Prostate gland (tissue), 2 donors: ENCODE data around the gene TMEM119. TPM values are rescaled to one million over a fixed set of nuclear protein-coding genes. Genes with fewer than 3 reads are reported as not detected.
A peak's percentile ranks its signal among the peaks of the same experiment; 100 is the strongest.

Source experiments
- DNase-seq: peaks from one replicate; pipeline ENCODE4 v3.0.0-alpha.2; 2019; ENCODE audit warnings: low spot score
- H3K27ac ChIP-seq, 2 donors: fragments of 200-600 bp; sonication (generic); 2 replicates each; pipeline ENCODE4 v1.5.1; 2017 to 2019
- H3K27me3 ChIP-seq: fragments of 200-600 bp; sonication (generic); replicated peaks from 2 replicates; pipeline ENCODE4 v1.5.1; 2019; ENCODE audit not compliant: insufficient read depth
- H3K36me3 ChIP-seq, 2 donors: fragments of 200-600 bp; sonication (generic); 1 replicate in 1 of 2; 2 replicates in 1 of 2; pipeline versions ENCODE4 v1.5.1 to v1.8.1; 2017 to 2019
- H3K4me1 ChIP-seq: fragments of 200-600 bp; sonication (generic); replicated peaks from 2 replicates; pipeline ENCODE4 v1.5.1; 2019
- H3K4me3 ChIP-seq, 2 donors: fragments of 200-600 bp; sonication (generic); 2 replicates each; pipeline ENCODE4 v1.5.1; 2017 to 2019
- H3K9me3 ChIP-seq: fragments of 200-600 bp; sonication (generic); 2 replicates; pipeline ENCODE4 v1.5.1; 2017
- CTCF ChIP-seq, 4 experiments: fragments of 200-600 bp in 2 of 4; fragments of 450-650 bp in 2 of 4; sonication (generic) in 2 of 4; IDR thresholded peaks; 1 replicate in 3 of 4; 2 replicates in 1 of 4; pipeline ENCODE4 v1.5.1; 2016 to 2019; ENCODE audit warnings: antibody characterized with exemption in 4 of 4, mild to moderate bottlenecking in 2 of 4, moderate library complexity in 2 of 4
- POLR2A ChIP-seq: fragments of 450-650 bp; IDR thresholded peaks from one replicate; pipeline ENCODE4 v1.6.1; 2016; ENCODE audit warnings: antibody characterized with exemption, mild to moderate bottlenecking
- POLR2AphosphoS5 ChIP-seq: sonication (generic); formaldehyde crosslinking; IDR thresholded peaks from one replicate; pipeline ENCODE4 v1.6.1; 2017; ENCODE audit warnings: antibody characterized with exemption
- WGBS: methylation state at CpG from one replicate; pipeline ENCODE4 v1.1.5; 2018; 5-methylcytosine and 5-hydroxymethylcytosine counted together
- intact Hi-C: fragments of 100-400 bp; cut with DNase I; formaldehyde crosslinking; loops from one replicate; pipeline ENCODE4 v1.14.2; 2022
- total RNA-seq, 2 donors: library from RNA; depleted of rRNA; stranded (reverse); fragments of >200 nt; gene quantifications; one replicate each; pipeline ENCODE4 v1.1.0, GENCODE V29; 2016

Gene TMEM119
- total RNA-seq, 2 donors from 2014 or later, result 1.7 to 19.1 TPM

- DNase-seq, result no peak
- H3K4me1 ChIP-seq, result no peaks in the 10 kb centered on the region
- H3K9me3 ChIP-seq, result no peaks in the 10 kb centered on the region
- TF ChIP-seq POLR2A, result no peak
- TF ChIP-seq POLR2AphosphoS5, result no peak
- no peak for TF ChIP-seq CTCF (IDR thresholded peaks at IDR 0.05)
- 76% methylated on average over 10 of the region's 10 CpGs for WGBS
- no peaks in the 10 kb centered on the region for H3K27me3 ChIP-seq
- no peak overlapping the region for H3K4me3 ChIP-seq
- intact Hi-C loops, result no loop called here
- H3K36me3 ChIP-seq, result no peaks in the 10 kb centered on the region
- no peak overlapping the region for H3K27ac ChIP-seq
Measured at GRCh38 chr12:108599948-108600701, 2.2 kb upstream of the TMEM119 start.

- TF ChIP-seq CTCF (IDR thresholded peaks at IDR 0.05) (no peak), POLR2AphosphoS5 (no peak)
- Histone ChIP-seq H3K9me3 (no peaks in the 10 kb centered on the region), H3K4me3 (no peak overlapping the region), H3K27ac (no peak overlapping the region), H3K4me1 (no peaks in the 10 kb centered on the region), H3K27me3 (no peaks in the 10 kb centered on the region), H3K36me3 (no peaks in the 10 kb centered on the region)
- 70% methylated on average over 6 of the region's 6 CpGs for WGBS
- intact Hi-C loops, result no loop called here
- DNase-seq, result no peak
Measured at GRCh38 chr12:108599541-108599940, 1.7 kb upstream of the TMEM119 start.

GRCh38 chr12:108598553-108599250 lies 818 bp upstream of the TMEM119 start:
- H3K4me3 ChIP-seq, result no peak overlapping the region
- WGBS, result 91% methylated on average over 11 of the region's 11 CpGs
- no peak overlapping the region for H3K27ac ChIP-seq

GRCh38 chr12:108596854-108597558 lies 878 bp downstream of the TMEM119 start:
- DNase-seq, result no peak
- H3K4me3 ChIP-seq, result peak overlapping the region in 1 of 2 donors; percentile 3
- WGBS, result 47% methylated on average over 9 of the region's 10 CpGs
- H3K9me3 ChIP-seq, result no peaks in the 10 kb centered on the region
- H3K27me3 ChIP-seq, result no peaks in the 10 kb centered on the region
- H3K27ac ChIP-seq, result no peak overlapping the region
- H3K36me3 ChIP-seq, result no peaks in the 10 kb centered on the region
- H3K4me1 ChIP-seq, result no peaks in the 10 kb centered on the region
- no peak for TF ChIP-seq POLR2AphosphoS5
- TF ChIP-seq POLR2A, result no peak
- no peak for TF ChIP-seq CTCF (IDR thresholded peaks at IDR 0.05)
- intact Hi-C loops, result no loop called here

More at GRCh38 chr12:108598553-108599250, 818 bp upstream of the TMEM119 start:
- intact Hi-C loops, result no loop called here
- no peaks in the 10 kb centered on the region for H3K36me3 ChIP-seq
- TF ChIP-seq POLR2A (no peak), CTCF (IDR thresholded peaks at IDR 0.05) (no peak), POLR2AphosphoS5 (no peak)
- H3K27me3 ChIP-seq, result no peaks in the 10 kb centered on the region
- no peaks in the 10 kb centered on the region for H3K4me1 ChIP-seq
- no peak for DNase-seq
- H3K9me3 ChIP-seq, result no peaks in the 10 kb centered on the region
